Measurements from ENCODE around the gene MMP1. TPM values are rescaled to one million over a fixed set of nuclear protein-coding genes. Genes with fewer than 3 reads are reported as not detected.

The MMP1 gene
- total RNA-seq, 1 experiment from 2014 or later, result not detected

GRCh38 chr11:102792604-102793003, 5.4 kb downstream of the MMP1 start:
- no peaks in the 10 kb centered on the region for H3K9me2 ChIP-seq (ENCODE audit: insufficient read depth)
- no TSS peak for BruUV-seq (replicated peaks)
- DNase-seq (ENCODE audit: low read depth, low spot score), result no peak
- ChIA-PET RAD21 (ENCODE audit: low non-redundant PET in 1 of 2, low total read pairs in 2 of 2, uncharacterized antibody in 2 of 2, unreplicated experiment in 2 of 2) (no interaction called here), CTCF (interaction anchor here (1.2 kb wide), 2 partner anchors 12 to 148 kb away, joined by 3 to 4 read pairs; partner anchors contain the start of gene MMP10), POLR2A (no interaction called here)
- H3K36me3 ChIP-seq (ENCODE audit: control insufficient read depth in 1 of 2, insufficient read depth in 2 of 2, low read length in 2 of 2), result no peaks in the 10 kb centered on the region
- no peak overlapping the region for H3K9ac ChIP-seq (ENCODE audit: low read length)
- intact Hi-C loops (cut with micrococcal nuclease), result no loop called here
- no peaks in the 10 kb centered on the region for H4K20me1 ChIP-seq (ENCODE audit: insufficient read depth)
- H3K79me2 ChIP-seq (ENCODE audit: insufficient read depth, low read length), result no peaks in the 10 kb centered on the region
- no peaks in the 10 kb centered on the region for H3K4me1 ChIP-seq (ENCODE audit: control insufficient read depth in 1 of 2, insufficient read depth in 2 of 2, low read length in 2 of 2)
- H3K4me3 ChIP-seq (replicated peaks in 1 of 2; ENCODE audit: low read depth in 1 of 2, low read length in 2 of 2), result no peak overlapping the region
- no peak for ATAC-seq
- H3K9me3 ChIP-seq (ENCODE audit: control insufficient read depth in 1 of 2, insufficient read depth in 1 of 2, low read depth in 1 of 2, low read length in 2 of 2), result no peaks in the 10 kb centered on the region
- no peaks in the 10 kb centered on the region for H3K27me3 ChIP-seq (ENCODE audit: insufficient read depth, low read length)
- no peak overlapping the region for H3K27ac ChIP-seq (ENCODE audit: low read depth, low read length)
- H3K4me2 ChIP-seq (ENCODE audit: low read length), result no peak overlapping the region
- TF ChIP-seq ATF3 (IDR thresholded peaks at IDR 0.05) (no peak), ZBTB33 (IDR thresholded peaks at IDR 0.05; ENCODE audit: extremely low read depth, insufficient replicate concordance, low read length) (no peak), SP1 (IDR thresholded peaks at IDR 0.05; ENCODE audit: low read depth) (no peak), EZH2 (IDR thresholded peaks at IDR 0.05) (no peak), SRF (IDR thresholded peaks at IDR 0.05; ENCODE audit: low read depth) (no peak), FOSL1 (IDR thresholded peaks at IDR 0.05; ENCODE audit: low read depth) (no peak), ZFX (IDR thresholded peaks at IDR 0.05) (no peak), POLR2AphosphoS5 (IDR thresholded peaks at IDR 0.05; ENCODE audit: low read depth, low read length) (no peak), YY1 (IDR thresholded peaks at IDR 0.05; ENCODE audit: extremely low read depth, insufficient replicate concordance, low read depth, low read length) (no peak)
- TF ChIP-seq, protein P1, sequence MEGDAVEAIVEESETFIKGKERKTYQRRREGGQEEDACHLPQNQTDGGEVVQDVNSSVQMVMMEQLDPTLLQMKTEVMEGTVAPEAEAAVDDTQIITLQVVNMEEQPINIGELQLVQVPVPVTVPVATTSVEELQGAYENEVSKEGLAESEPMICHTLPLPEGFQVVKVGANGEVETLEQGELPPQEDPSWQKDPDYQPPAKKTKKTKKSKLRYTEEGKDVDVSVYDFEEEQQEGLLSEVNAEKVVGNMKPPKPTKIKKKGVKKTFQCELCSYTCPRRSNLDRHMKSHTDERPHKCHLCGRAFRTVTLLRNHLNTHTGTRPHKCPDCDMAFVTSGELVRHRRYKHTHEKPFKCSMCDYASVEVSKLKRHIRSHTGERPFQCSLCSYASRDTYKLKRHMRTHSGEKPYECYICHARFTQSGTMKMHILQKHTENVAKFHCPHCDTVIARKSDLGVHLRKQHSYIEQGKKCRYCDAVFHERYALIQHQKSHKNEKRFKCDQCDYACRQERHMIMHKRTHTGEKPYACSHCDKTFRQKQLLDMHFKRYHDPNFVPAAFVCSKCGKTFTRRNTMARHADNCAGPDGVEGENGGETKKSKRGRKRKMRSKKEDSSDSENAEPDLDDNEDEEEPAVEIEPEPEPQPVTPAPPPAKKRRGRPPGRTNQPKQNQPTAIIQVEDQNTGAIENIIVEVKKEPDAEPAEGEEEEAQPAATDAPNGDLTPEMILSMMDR (IDR thresholded peaks at IDR 0.05 in 2 of 3, conservative IDR thresholded peaks at IDR 0.05 in 1 of 3; ENCODE audit: borderline replicate concordance in 1 of 3, insufficient read depth in 1 of 3, low read depth in 2 of 3, low read length in 2 of 3), result no peak
- no peak overlapping the region for H2AFZ ChIP-seq (ENCODE audit: low read depth, low read length, poor library complexity, severe bottlenecking)
